C4-2B (cell line): ENCODE results near the gene MGMT.

ENCODE experiments used
- CTCF ChIP-seq: fragments of 450-650 bp; conservative IDR thresholded peaks from 2 replicates; pipeline ENCODE4 v1.5.1; 2017; ENCODE audit warnings: mild to moderate bottlenecking
- ZFX ChIP-seq: fragments of 450-650 bp; IDR thresholded peaks from 2 replicates; pipeline ENCODE4 v1.6.1; 2017

- TF ChIP-seq CTCF (no peak), ZFX (no peak)
Measured at GRCh38 chr10:129598413-129598812, 131.4 kb downstream of the MGMT start.
